Natural killer cell (primary cell): ENCODE measurements around the gene DLAT. TPM values are rescaled to one million over a fixed set of nuclear protein-coding genes. Genes with fewer than 3 reads are reported as not detected.

ENCODE experiments used
- ATAC-seq, 3 donors: fragments of 150-1000 bp in 2 of 3; fragments of 200-7000 bp in 1 of 3; cut with Tn5 transposase; 1 replicate in 1 of 3; 2 replicates in 2 of 3; pipeline ENCODE4 v1.10.0; 2021; ENCODE audit warnings: mild to moderate bottlenecking in 2 of 3, moderate library complexity in 2 of 3
- DNase-seq, 2 donors: peaks; one replicate each; pipeline versions ENCODE4 v3.0.0 to v3.0.0-alpha.2; 2013 to 2021; ENCODE audit warnings: mixed read lengths in 1 of 2
- H3K27ac ChIP-seq: one replicate; pipeline ENCODE4 v1.5.1; 2013; ENCODE audit warnings: mild to moderate bottlenecking, low read length
- H3K27me3 ChIP-seq: one replicate; pipeline ENCODE4 v1.6.1; 2013; ENCODE audit warnings: low read length; ENCODE audit not compliant: control insufficient read depth, insufficient read depth
- H3K36me3 ChIP-seq: one replicate; pipeline ENCODE4 v1.6.1; 2013; ENCODE audit warnings: low read length; ENCODE audit not compliant: control insufficient read depth, insufficient read depth
- H3K4me1 ChIP-seq: one replicate; pipeline ENCODE4 v1.6.1; 2013; ENCODE audit warnings: low read length; ENCODE audit not compliant: control insufficient read depth, insufficient read depth
- H3K4me3 ChIP-seq: one replicate; pipeline ENCODE4 v1.5.1; 2013; ENCODE audit warnings: low read length
- H3K9me3 ChIP-seq: one replicate; pipeline ENCODE4 v1.6.1; 2013; ENCODE audit warnings: low read length; ENCODE audit not compliant: control insufficient read depth, insufficient read depth
- H3K27ac Mint-ChIP-seq, 2 donors: one replicate each; pipeline ENCODE4 v1.8.0; 2022; ENCODE audit warnings: mild to moderate bottlenecking in 2 of 2, mixed read lengths in 2 of 2, moderate library complexity in 1 of 2
- H3K27me3 Mint-ChIP-seq, 2 donors: one replicate each; pipeline ENCODE4 v1.8.0; 2022; ENCODE audit warnings: low read depth in 2 of 2, mixed read lengths in 2 of 2
- H3K36me3 Mint-ChIP-seq: one replicate; pipeline ENCODE4 v1.8.0; 2022; ENCODE audit warnings: mixed read lengths
- H3K4me1 Mint-ChIP-seq, 2 donors: one replicate each; pipeline ENCODE4 v1.8.0; 2022; ENCODE audit warnings: mixed read lengths in 2 of 2
- H3K4me3 Mint-ChIP-seq: one replicate; pipeline ENCODE4 v1.8.0; 2022; ENCODE audit warnings: mild to moderate bottlenecking, moderate library complexity, mixed read lengths
- H3K9me3 Mint-ChIP-seq, 2 donors: one replicate each; pipeline ENCODE4 v1.8.0; 2022; ENCODE audit warnings: mixed read lengths in 2 of 2
- CTCF ChIP-seq: fragments of 200-600 bp; IDR thresholded peaks from one replicate; pipeline ENCODE4 v1.8.0; 2022; ENCODE audit warnings: antibody characterized with exemption
- WGBS: methylation state at CpG from one replicate; pipeline ENCODE4 v1.1.7; 2013; ENCODE audit warnings: missing lambda C conversion rate; ENCODE audit not compliant: insufficient coverage; 5-methylcytosine and 5-hydroxymethylcytosine counted together
- intact Hi-C: fragments of 100-400 bp; cut with micrococcal nuclease; formaldehyde crosslinking; loops from one replicate; pipeline ENCODE4 v1.14.2; 2022
- total RNA-seq, 4 donors: library from RNA; stranded (reverse); fragments of 120-200 nt in 1 of 4; gene quantifications; one replicate each; pipeline versions ENCODE4 v1.2.3 to v1.2.4, GENCODE V29; 2013 to 2022

Gene DLAT
- total RNA-seq, 3 donors from 2014 or later (not counting 1 experiment from before 2014, with no cell fraction given): 12.6 to 16.2 (median 15.5) TPM

GRCh38 chr11:111977146-111978027 is 47.8 kb upstream of the DLAT start:
- peak in 1 of 2 donors; percentile 22 for DNase-seq
- no peaks in the 10 kb centered on the region for H3K36me3 Mint-ChIP-seq
- H3K9me3 Mint-ChIP-seq: no peaks in the 10 kb centered on the region
- H3K27me3 Mint-ChIP-seq: peaks cover 28 to 30% of the 10 kb centered on the region in 2 donors
- WGBS: 5% methylated on average over 63 of the region's 65 CpGs
- H3K27ac ChIP-seq: no peak overlapping the region
- H3K4me1 Mint-ChIP-seq: peaks cover 0 to 7% of the 10 kb centered on the region in 2 donors
- no peak for TF ChIP-seq CTCF
- H3K4me1 ChIP-seq: peaks cover 6% of the 10 kb centered on the region
- peaks cover 12% of the 10 kb centered on the region for H3K27me3 ChIP-seq
- intact Hi-C loops: no loop called here
- H3K4me3 Mint-ChIP-seq: peak overlapping the region; percentile 72
- H3K27ac Mint-ChIP-seq: no peak overlapping the region
- no peaks in the 10 kb centered on the region for H3K9me3 ChIP-seq
- H3K4me3 ChIP-seq: no peak overlapping the region
- peak; percentile 63 to 84 (median 63) for ATAC-seq
- no peaks in the 10 kb centered on the region for H3K36me3 ChIP-seq

GRCh38 chr11:111978028-111978771 is 47.0 kb upstream of the DLAT start:
- no peak for TF ChIP-seq CTCF
- no peaks in the 10 kb centered on the region for H3K9me3 Mint-ChIP-seq
- intact Hi-C loops: no loop called here

GRCh38 chr11:111980062-111980461 is 45.1 kb upstream of the DLAT start:
- ATAC-seq (no peak), DNase-seq (no peak)
- Histone ChIP-seq H3K36me3 (no peaks in the 10 kb centered on the region), H3K27me3 (peaks cover 12% of the 10 kb centered on the region), H3K27ac (no peak overlapping the region), H3K9me3 (no peaks in the 10 kb centered on the region), H3K4me3 (no peak overlapping the region), H3K4me1 (peaks cover 6% of the 10 kb centered on the region)
- H3K9me3 Mint-ChIP-seq: no peaks in the 10 kb centered on the region
- no peak overlapping the region for H3K4me3 Mint-ChIP-seq
- peaks cover 0 to 7% of the 10 kb centered on the region in 2 donors for H3K4me1 Mint-ChIP-seq
- intact Hi-C loops: no loop called here
- H3K27ac Mint-ChIP-seq: no peak overlapping the region
- H3K27me3 Mint-ChIP-seq: peaks cover 25 to 30% of the 10 kb centered on the region in 2 donors
- no peaks in the 10 kb centered on the region for H3K36me3 Mint-ChIP-seq
- WGBS: 92% methylated on average over 3 of the region's 3 CpGs
- TF ChIP-seq CTCF: no peak

More at GRCh38 chr11:111978028-111978771, 47.0 kb upstream of the DLAT start:
- ATAC-seq (no peak), DNase-seq (no peak)
- 70% methylated on average over 8 of the region's 8 CpGs for WGBS
- Histone ChIP-seq H3K4me3 (no peak overlapping the region), H3K36me3 (no peaks in the 10 kb centered on the region), H3K9me3 (no peaks in the 10 kb centered on the region), H3K27ac (no peak overlapping the region), H3K27me3 (peaks cover 12% of the 10 kb centered on the region), H3K4me1 (peaks cover 6% of the 10 kb centered on the region)
- Mint-ChIP-seq H3K36me3 (no peaks in the 10 kb centered on the region), H3K27ac (no peak overlapping the region), H3K27me3 (peaks cover 25 to 30% of the 10 kb centered on the region in 2 donors), H3K4me1 (peaks cover 0 to 7% of the 10 kb centered on the region in 2 donors), H3K4me3 (peak overlapping the region; percentile 72)
